ENCODE data around the gene TPH1. TPM values are rescaled to one million over a fixed set of nuclear protein-coding genes. Genes with fewer than 3 reads are reported as not detected.

The TPH1 gene
- total RNA-seq, 2 donors from 2014 or later: 0.24 to 0.31 TPM

- H3K4me1 Mint-ChIP-seq: peaks cover 11% of the 10 kb centered on the region
- Histone ChIP-seq H3K9ac (ENCODE audit: extremely low read depth, low read length, poor library complexity, severe bottlenecking) (no peak overlapping the region), H3K27ac (ENCODE audit: low read depth, low read length) (no peak overlapping the region), H3K4me3 (ENCODE audit: low read length) (no peak overlapping the region), H3K9me3 (ENCODE audit: control insufficient read depth, low read length) (no peaks in the 10 kb centered on the region), H3K27me3 (ENCODE audit: control insufficient read depth, insufficient read depth, low read length, poor library complexity, severe bottlenecking) (peaks cover 19% of the 10 kb centered on the region), H3K4me1 (ENCODE audit: control insufficient read depth, insufficient read depth, low read length) (no peaks in the 10 kb centered on the region), H3K36me3 (ENCODE audit: control insufficient read depth, insufficient read depth, low read length) (peaks cover 6% of the 10 kb centered on the region)
- no peak overlapping the region for H3K27ac Mint-ChIP-seq
- WGBS, 2 experiments (ENCODE audit: insufficient coverage in 1 of 2, insufficient read length in 1 of 2): 83 to 93% methylated on average over 4 to 10 of the region's 10 CpGs
- peak overlapping the region; percentile 80 for H3K4me3 Mint-ChIP-seq
- no peak for TF ChIP-seq CTCF (conservative IDR thresholded peaks at IDR 0.05)
- H3K27me3 Mint-ChIP-seq (ENCODE audit: insufficient read depth): peaks cover 28% of the 10 kb centered on the region
- no peak for DNase-seq
- peaks cover 3% of the 10 kb centered on the region for H3K36me3 Mint-ChIP-seq (ENCODE audit: low read depth)
- H3K9me3 Mint-ChIP-seq: no peaks in the 10 kb centered on the region
Observed at GRCh38 chr11:18010977-18011586, 35.0 kb downstream of the TPH1 start.

GRCh38 chr11:18010121-18010670, 35.9 kb downstream of the TPH1 start:
- Mint-ChIP-seq H3K4me3 (no peak overlapping the region), H3K27ac (no peak overlapping the region)

GRCh38 chr11:18005376-18006129, 40.5 kb downstream of the TPH1 start:
- Mint-ChIP-seq H3K27me3 (ENCODE audit: insufficient read depth) (no peaks in the 10 kb centered on the region), H3K4me1 (no peaks in the 10 kb centered on the region), H3K9me3 (no peaks in the 10 kb centered on the region), H3K4me3 (no peak overlapping the region), H3K27ac (no peak overlapping the region), H3K36me3 (ENCODE audit: low read depth) (peaks cover 20% of the 10 kb centered on the region)
- DNase-seq: no peak
- Histone ChIP-seq H3K9me3 (ENCODE audit: control insufficient read depth, low read length) (no peaks in the 10 kb centered on the region), H3K27me3 (ENCODE audit: control insufficient read depth, insufficient read depth, low read length, poor library complexity, severe bottlenecking) (no peaks in the 10 kb centered on the region), H3K9ac (ENCODE audit: extremely low read depth, low read length, poor library complexity, severe bottlenecking) (no peak overlapping the region), H3K4me3 (ENCODE audit: low read length) (no peak overlapping the region), H3K36me3 (ENCODE audit: control insufficient read depth, insufficient read depth, low read length) (peaks cover 36% of the 10 kb centered on the region), H3K27ac (ENCODE audit: low read depth, low read length) (no peak overlapping the region), H3K4me1 (ENCODE audit: control insufficient read depth, insufficient read depth, low read length) (no peaks in the 10 kb centered on the region)
- WGBS, 2 experiments (ENCODE audit: insufficient coverage in 1 of 2, insufficient read length in 1 of 2): 89 to 96% methylated on average over 2 to 4 of the region's 4 CpGs
- TF ChIP-seq CTCF (conservative IDR thresholded peaks at IDR 0.05): peak; percentile 28

More at GRCh38 chr11:18010121-18010670, 35.9 kb downstream of the TPH1 start:
- H3K9me3 ChIP-seq (ENCODE audit: control insufficient read depth, low read length): no peaks in the 10 kb centered on the region
- H3K4me3 ChIP-seq (ENCODE audit: low read length): no peak overlapping the region
- DNase-seq: no peak
- Mint-ChIP-seq H3K36me3 (ENCODE audit: low read depth) (peaks cover 11% of the 10 kb centered on the region), H3K27me3 (ENCODE audit: insufficient read depth) (peaks cover 23% of the 10 kb centered on the region), H3K9me3 (no peaks in the 10 kb centered on the region), H3K4me1 (peaks cover 11% of the 10 kb centered on the region)
- peaks cover 12% of the 10 kb centered on the region for H3K27me3 ChIP-seq (ENCODE audit: control insufficient read depth, insufficient read depth, low read length, poor library complexity, severe bottlenecking)
- no peaks in the 10 kb centered on the region for H3K4me1 ChIP-seq (ENCODE audit: control insufficient read depth, insufficient read depth, low read length)
- TF ChIP-seq CTCF (conservative IDR thresholded peaks at IDR 0.05): no peak
- no peak overlapping the region for H3K27ac ChIP-seq (ENCODE audit: low read depth, low read length)
- no peak overlapping the region for H3K9ac ChIP-seq (ENCODE audit: extremely low read depth, low read length, poor library complexity, severe bottlenecking)
- H3K36me3 ChIP-seq (ENCODE audit: control insufficient read depth, insufficient read depth, low read length): peaks cover 13% of the 10 kb centered on the region

Data from endodermal cell (in vitro differentiated cells).